ENCODE results near the gene ICAM2. TPM values are rescaled to one million over a fixed set of nuclear protein-coding genes. Genes with fewer than 3 reads are reported as not detected.

Gene ICAM2
- total and polyA plus RNA-seq, 2 donors (not counting 3 experiments of a cell fraction or from before 2014, with no cell fraction given), result 586 to 2,377 TPM

GRCh38 chr17:64059756-64060155, 39.3 kb upstream of the ICAM2 start:
- Histone ChIP-seq H3K9me1 (replicated peaks; ENCODE audit: control insufficient read depth, extremely low read depth, insufficient read depth, low read length) (no peaks in the 10 kb centered on the region), H3K27ac (ENCODE audit: insufficient read depth, low read depth, low read length) (no peak overlapping the region), H4K20me1 (replicated peaks; ENCODE audit: control insufficient read depth, extremely low read depth, insufficient read depth, low read length) (no peaks in the 10 kb centered on the region), H3K9ac (replicated peaks; ENCODE audit: extremely low read depth, insufficient read depth, low read length) (no peak overlapping the region), H3K4me2 (ENCODE audit: insufficient read depth, low read length) (no peak overlapping the region), H3K9me3 (replicated peaks; ENCODE audit: control insufficient read depth, insufficient read depth, low read length) (no peaks in the 10 kb centered on the region), H3K4me1 (ENCODE audit: control insufficient read depth, extremely low read depth, insufficient read depth, low read length) (peaks cover 22% of the 10 kb centered on the region), H3K79me2 (ENCODE audit: control insufficient read depth, insufficient read depth, low read length) (no peaks in the 10 kb centered on the region), H2AFZ (ENCODE audit: low read depth, low read length) (no peak overlapping the region), H3K4me3 (replicated peaks in 1 of 3; ENCODE audit: insufficient read depth in 1 of 3, low read depth in 1 of 3, low read length in 3 of 3) (no peak overlapping the region), H3K27me3 (ENCODE audit: control insufficient read depth in 2 of 2, insufficient read depth in 2 of 2, low read length in 2 of 2) (no peaks in the 10 kb centered on the region), H3K36me3 (ENCODE audit: control insufficient read depth in 2 of 2, extremely low read depth in 1 of 2, insufficient read depth in 2 of 2, low read length in 2 of 2) (peaks cover 0 to 12% of the 10 kb centered on the region in 2 experiments)
- POLR2A ChIA-PET, result interaction anchor here (0.9 to 1.2 kb wide), 2 partner anchors 70 to 86 kb away, joined by 3 read pairs; no protein-coding TSS in a partner anchor
- intact Hi-C loops (cut with micrococcal nuclease), result loop anchor here (10.0 kb wide), 1 partner anchor 225 kb away; no protein-coding TSS in a partner anchor
- FAIRE-seq, result no peak
- dilution Hi-C loops (cut with MboI; ENCODE audit: extremely low pct_ligation_motif_present, low sequenced_read_pairs), result no loop called here
- no peak for DNase-seq (ENCODE audit: low read depth, low spot score)
- CTCF ChIA-PET, result interaction anchor here (0.7 to 7.3 kb wide), 7 partner anchors 12 to 222 kb away, joined by 3 to 234 read pairs (median 3); partner anchors contain the start of gene ERN1
- TF ChIP-seq FOS (IDR thresholded peaks at IDR 0.05; ENCODE audit: borderline replicate concordance, insufficient read depth, low read length) (no peak), GATA2 (IDR thresholded peaks at IDR 0.05; ENCODE audit: insufficient read depth, insufficient read length, low read depth, low read length) (no peak), POLR2AphosphoS5 (IDR thresholded peaks at IDR 0.05; ENCODE audit: insufficient read depth, low read depth, low read length) (no peak)
- TF ChIP-seq, protein P1, sequence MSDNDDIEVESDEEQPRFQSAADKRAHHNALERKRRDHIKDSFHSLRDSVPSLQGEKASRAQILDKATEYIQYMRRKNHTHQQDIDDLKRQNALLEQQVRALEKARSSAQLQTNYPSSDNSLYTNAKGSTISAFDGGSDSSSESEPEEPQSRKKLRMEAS (IDR thresholded peaks at IDR 0.05; ENCODE audit: insufficient read depth, insufficient read length), result no peak
- no TSS peak for BruUV-seq (replicated peaks)

DNA sequence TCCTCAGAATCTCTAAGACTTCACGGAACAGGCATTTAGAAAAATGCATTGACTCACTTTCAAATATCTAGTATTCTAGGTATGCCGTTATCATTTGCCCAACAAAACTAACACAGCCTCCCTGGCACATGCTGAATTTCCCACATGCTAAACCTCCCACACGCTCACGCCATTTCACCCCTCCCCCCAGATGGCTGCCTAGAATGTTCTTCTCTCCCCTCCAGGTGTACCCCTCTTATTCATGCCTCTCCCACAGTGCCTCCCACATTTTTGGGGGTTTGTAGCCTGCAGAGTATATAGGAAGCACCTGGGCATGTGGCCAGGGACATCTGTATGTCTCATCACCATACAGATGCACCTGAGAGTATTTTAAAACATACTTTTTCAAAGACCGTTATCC, 38.2 kb upstream of the ICAM2 start:
- TF ChIP-seq, protein P1 (IDR thresholded peaks at IDR 0.05; ENCODE audit: insufficient read depth, insufficient read length), result no peak
- TF ChIP-seq JUN (IDR thresholded peaks at IDR 0.05; ENCODE audit: borderline replicate concordance, insufficient read depth, insufficient read length, low read depth) (no peak), EZH2 (IDR thresholded peaks at IDR 0.05; ENCODE audit: borderline replicate concordance, low read depth, low read length, severe bottlenecking) (no peak), MYC (IDR thresholded peaks at IDR 0.05; ENCODE audit: low read depth, low read length) (no peak), FOS (IDR thresholded peaks at IDR 0.05; ENCODE audit: borderline replicate concordance, insufficient read depth, low read length) (no peak), POLR2AphosphoS5 (IDR thresholded peaks at IDR 0.05; ENCODE audit: insufficient read depth, low read depth, low read length) (no peak), GATA2 (IDR thresholded peaks at IDR 0.05; ENCODE audit: insufficient read depth, insufficient read length, low read depth, low read length) (no peak), POLR2A (IDR thresholded peaks at IDR 0.05; ENCODE audit: low read depth, low read length) (no peak)
- TF ChIP-seq, protein P2, sequence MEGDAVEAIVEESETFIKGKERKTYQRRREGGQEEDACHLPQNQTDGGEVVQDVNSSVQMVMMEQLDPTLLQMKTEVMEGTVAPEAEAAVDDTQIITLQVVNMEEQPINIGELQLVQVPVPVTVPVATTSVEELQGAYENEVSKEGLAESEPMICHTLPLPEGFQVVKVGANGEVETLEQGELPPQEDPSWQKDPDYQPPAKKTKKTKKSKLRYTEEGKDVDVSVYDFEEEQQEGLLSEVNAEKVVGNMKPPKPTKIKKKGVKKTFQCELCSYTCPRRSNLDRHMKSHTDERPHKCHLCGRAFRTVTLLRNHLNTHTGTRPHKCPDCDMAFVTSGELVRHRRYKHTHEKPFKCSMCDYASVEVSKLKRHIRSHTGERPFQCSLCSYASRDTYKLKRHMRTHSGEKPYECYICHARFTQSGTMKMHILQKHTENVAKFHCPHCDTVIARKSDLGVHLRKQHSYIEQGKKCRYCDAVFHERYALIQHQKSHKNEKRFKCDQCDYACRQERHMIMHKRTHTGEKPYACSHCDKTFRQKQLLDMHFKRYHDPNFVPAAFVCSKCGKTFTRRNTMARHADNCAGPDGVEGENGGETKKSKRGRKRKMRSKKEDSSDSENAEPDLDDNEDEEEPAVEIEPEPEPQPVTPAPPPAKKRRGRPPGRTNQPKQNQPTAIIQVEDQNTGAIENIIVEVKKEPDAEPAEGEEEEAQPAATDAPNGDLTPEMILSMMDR (IDR thresholded peaks at IDR 0.05; ENCODE audit: extremely low read depth in 1 of 2, insufficient read depth in 1 of 2, low read depth in 1 of 2, low read length in 2 of 2), result no peak
- intact Hi-C loops (cut with micrococcal nuclease), result no loop called here
- no peaks in the 10 kb centered on the region for H3K9me1 ChIP-seq (replicated peaks; ENCODE audit: control insufficient read depth, extremely low read depth, insufficient read depth, low read length)
- H3K79me2 ChIP-seq (ENCODE audit: control insufficient read depth, insufficient read depth, low read length), result no peaks in the 10 kb centered on the region
- no peak overlapping the region for H3K4me3 ChIP-seq (replicated peaks in 1 of 3; ENCODE audit: insufficient read depth in 1 of 3, low read depth in 1 of 3, low read length in 3 of 3)
- no peaks in the 10 kb centered on the region for H4K20me1 ChIP-seq (replicated peaks; ENCODE audit: control insufficient read depth, extremely low read depth, insufficient read depth, low read length)
- DNase-seq (ENCODE audit: low read depth, low spot score) (no peak), FAIRE-seq (no peak)
- no peak overlapping the region for H3K4me2 ChIP-seq (ENCODE audit: insufficient read depth, low read length)
- no peaks in the 10 kb centered on the region for H3K9me3 ChIP-seq (replicated peaks; ENCODE audit: control insufficient read depth, insufficient read depth, low read length)
- no peak overlapping the region for H2AFZ ChIP-seq (ENCODE audit: low read depth, low read length)
- H3K36me3 ChIP-seq (ENCODE audit: control insufficient read depth in 2 of 2, extremely low read depth in 1 of 2, insufficient read depth in 2 of 2, low read length in 2 of 2), result peaks cover 0 to 17% of the 10 kb centered on the region in 2 experiments
- ChIA-PET CTCF (interaction anchor here (0.5 to 2.8 kb wide), 3 partner anchors 27 to 86 kb away, joined by 3 to 11 read pairs (median 4); no protein-coding TSS in a partner anchor), POLR2A (no interaction called here)
- no peak overlapping the region for H3K9ac ChIP-seq (replicated peaks; ENCODE audit: extremely low read depth, insufficient read depth, low read length)
- BruUV-seq (replicated peaks), result no TSS peak
- dilution Hi-C loops (cut with MboI; ENCODE audit: extremely low pct_ligation_motif_present, low sequenced_read_pairs), result no loop called here
- H3K27me3 ChIP-seq (ENCODE audit: control insufficient read depth in 2 of 2, insufficient read depth in 2 of 2, low read length in 2 of 2), result no peaks in the 10 kb centered on the region
- peaks cover 22% of the 10 kb centered on the region for H3K4me1 ChIP-seq (ENCODE audit: control insufficient read depth, extremely low read depth, insufficient read depth, low read length)
- no peak overlapping the region for H3K27ac ChIP-seq (ENCODE audit: insufficient read depth, low read depth, low read length)
